ENCODE measurements around the gene FAM222A. TPM values are rescaled to one million over a fixed set of nuclear protein-coding genes. Genes with fewer than 3 reads are reported as not detected.

The FAM222A gene
- total and polyA plus RNA-seq, 2 donors: 0.71 to 0.78 TPM

- 74% methylated on average over 7 of the region's 7 CpGs for WGBS
- H3K9me3 ChIP-seq (ENCODE audit: control insufficient read depth in 2 of 2, insufficient read depth in 1 of 2, low read length in 1 of 2): no peaks in the 10 kb centered on the region
- no peaks in the 10 kb centered on the region for H3K36me3 ChIP-seq (ENCODE audit: control insufficient read depth in 2 of 2, insufficient read depth in 2 of 2, low read length in 1 of 2)
- no peaks in the 10 kb centered on the region for H3K4me1 ChIP-seq (ENCODE audit: control insufficient read depth in 2 of 2, insufficient read depth in 2 of 2, low read length in 2 of 2)
- no peak overlapping the region for H3K4me3 ChIP-seq (ENCODE audit: low read length in 2 of 2)
- peaks cover 0 to 2% of the 10 kb centered on the region in 2 donors for H3K27me3 ChIP-seq (ENCODE audit: control insufficient read depth in 2 of 2, insufficient read depth in 1 of 2, low read length in 1 of 2)
- DNase-seq (ENCODE audit: low read depth in 6 of 9, low spot score in 9 of 9): no peak
- H3K27ac ChIP-seq (ENCODE audit: low read depth in 1 of 2, low read length in 1 of 2): no peak overlapping the region
Measured at GRCh38 chr12:109816870-109817269, 103.2 kb downstream of the FAM222A start.

GRCh38 chr12:109817627-109818231 lies 104.1 kb downstream of the FAM222A start:
- H3K27ac ChIP-seq (ENCODE audit: low read depth in 1 of 2, low read length in 1 of 2): no peak overlapping the region
- no peak for DNase-seq (ENCODE audit: low read depth in 6 of 9, low spot score in 9 of 9)
- no peaks in the 10 kb centered on the region for H3K36me3 ChIP-seq (ENCODE audit: control insufficient read depth in 2 of 2, insufficient read depth in 2 of 2, low read length in 1 of 2)
- H3K9me3 ChIP-seq (ENCODE audit: control insufficient read depth in 2 of 2, insufficient read depth in 1 of 2, low read length in 1 of 2): no peaks in the 10 kb centered on the region
- H3K4me3 ChIP-seq (ENCODE audit: low read length in 2 of 2): no peak overlapping the region
- peaks cover 0 to 2% of the 10 kb centered on the region in 2 donors for H3K27me3 ChIP-seq (ENCODE audit: control insufficient read depth in 2 of 2, insufficient read depth in 1 of 2, low read length in 1 of 2)
- 97% methylated on average over 8 of the region's 8 CpGs for WGBS
- H3K4me1 ChIP-seq (ENCODE audit: control insufficient read depth in 2 of 2, insufficient read depth in 2 of 2, low read length in 2 of 2): no peaks in the 10 kb centered on the region

- 95% methylated on average over 9 of the region's 9 CpGs for WGBS
- no peak overlapping the region for H3K4me3 ChIP-seq (ENCODE audit: low read length in 2 of 2)
- H3K4me1 ChIP-seq (ENCODE audit: control insufficient read depth in 2 of 2, insufficient read depth in 2 of 2, low read length in 2 of 2): no peaks in the 10 kb centered on the region
- no peaks in the 10 kb centered on the region for H3K9me3 ChIP-seq (ENCODE audit: control insufficient read depth in 2 of 2, insufficient read depth in 1 of 2, low read length in 1 of 2)
- DNase-seq (ENCODE audit: low read depth in 6 of 9, low spot score in 9 of 9): no peak
- no peaks in the 10 kb centered on the region for H3K36me3 ChIP-seq (ENCODE audit: control insufficient read depth in 2 of 2, insufficient read depth in 2 of 2, low read length in 1 of 2)
- peaks cover 0 to 2% of the 10 kb centered on the region in 2 donors for H3K27me3 ChIP-seq (ENCODE audit: control insufficient read depth in 2 of 2, insufficient read depth in 1 of 2, low read length in 1 of 2)
- H3K27ac ChIP-seq (ENCODE audit: low read depth in 1 of 2, low read length in 1 of 2): no peak overlapping the region
Measured at GRCh38 chr12:109818253-109818652, 104.6 kb downstream of the FAM222A start.

- DNase-seq (ENCODE audit: low read depth in 6 of 9, low spot score in 9 of 9): no peak
- H3K27me3 ChIP-seq (ENCODE audit: control insufficient read depth in 2 of 2, insufficient read depth in 1 of 2, low read length in 1 of 2): peaks cover 0 to 2% of the 10 kb centered on the region in 2 donors
Measured at GRCh38 chr12:109818905-109819500, 105.4 kb downstream of the FAM222A start.

More at GRCh38 chr12:109818905-109819500, 105.4 kb downstream of the FAM222A start:
- Histone ChIP-seq H3K4me1 (ENCODE audit: control insufficient read depth in 2 of 2, insufficient read depth in 2 of 2, low read length in 2 of 2) (no peaks in the 10 kb centered on the region), H3K27ac (ENCODE audit: low read depth in 1 of 2, low read length in 1 of 2) (no peak overlapping the region), H3K9me3 (ENCODE audit: control insufficient read depth in 2 of 2, insufficient read depth in 1 of 2, low read length in 1 of 2) (no peaks in the 10 kb centered on the region), H3K36me3 (ENCODE audit: control insufficient read depth in 2 of 2, insufficient read depth in 2 of 2, low read length in 1 of 2) (no peaks in the 10 kb centered on the region), H3K4me3 (ENCODE audit: low read length in 2 of 2) (no peak overlapping the region)
- 84% methylated on average over 10 of the region's 10 CpGs for WGBS

Other genes with a start within 250 kb of the FAM222A start
- gene KCTD10, start 236.5 kb upstream of the FAM222A start, total RNA-seq: 8.9 TPM
- 17.5 TPM for gene KCTD10, start 236.5 kb upstream of the FAM222A start, polyA plus RNA-seq
- gene UBE3B, start 236.2 kb upstream of the FAM222A start, total RNA-seq: 11.7 TPM
- 13.5 TPM for gene UBE3B, start 236.2 kb upstream of the FAM222A start, polyA plus RNA-seq
- 30.7 TPM for gene MMAB, start 140.3 kb upstream of the FAM222A start, total RNA-seq
- 28.7 TPM for gene MMAB, start 140.3 kb upstream of the FAM222A start, polyA plus RNA-seq
- gene MVK, start 140.0 kb upstream of the FAM222A start, total RNA-seq: 7.2 TPM
- 10.4 TPM for gene MVK, start 140.0 kb upstream of the FAM222A start, polyA plus RNA-seq
- 0.19 TPM for gene TRPV4, start 119.6 kb downstream of the FAM222A start, total RNA-seq
- 0.59 TPM for gene TRPV4, start 119.6 kb downstream of the FAM222A start, polyA plus RNA-seq
- gene GLTP, start 166.7 kb downstream of the FAM222A start, total RNA-seq: 20.7 TPM
- gene GLTP, start 166.7 kb downstream of the FAM222A start, polyA plus RNA-seq: 78.5 TPM
- 8.0 TPM for gene TCHP, start 186.4 kb downstream of the FAM222A start, total RNA-seq
- gene TCHP, start 186.4 kb downstream of the FAM222A start, polyA plus RNA-seq: 10.0 TPM